ENCODE measurements around the gene CDC20B.

DNA sequence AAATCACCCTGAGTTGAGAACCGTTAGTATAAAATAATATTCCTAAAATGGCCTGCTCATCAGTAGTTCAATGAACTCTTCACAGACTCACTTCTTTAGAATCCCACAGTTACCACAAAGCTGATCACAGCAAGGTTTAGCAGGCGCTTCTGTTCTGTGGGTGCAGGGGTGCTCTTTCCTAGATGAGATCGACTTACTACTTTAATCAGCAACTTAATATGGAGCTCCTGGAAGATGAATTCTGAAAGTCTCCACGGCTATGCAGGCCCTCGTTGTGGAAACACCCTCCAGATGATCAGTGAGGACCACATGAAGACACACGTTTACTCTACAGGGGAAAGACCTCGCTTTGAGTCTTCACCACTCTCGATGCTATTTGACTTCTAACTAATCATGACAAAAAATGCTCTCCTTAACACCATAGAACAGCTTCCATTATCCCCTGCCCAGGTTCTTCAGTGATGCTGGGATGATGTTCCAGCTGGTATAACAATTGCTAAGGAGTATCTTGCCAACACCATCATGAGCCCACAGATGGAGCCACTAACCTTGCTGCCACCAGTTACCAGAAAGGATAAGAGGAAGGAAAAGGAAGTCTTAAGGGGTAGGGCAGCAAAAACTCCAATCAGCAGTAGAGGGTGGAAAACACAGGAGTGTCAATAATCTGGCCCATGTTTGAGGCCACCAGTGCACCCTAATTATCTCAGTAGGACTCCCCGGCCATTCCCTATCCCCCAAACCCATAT lies 30.9 kb downstream of the CDC20B start:
- TF ChIP-seq, protein P1, sequence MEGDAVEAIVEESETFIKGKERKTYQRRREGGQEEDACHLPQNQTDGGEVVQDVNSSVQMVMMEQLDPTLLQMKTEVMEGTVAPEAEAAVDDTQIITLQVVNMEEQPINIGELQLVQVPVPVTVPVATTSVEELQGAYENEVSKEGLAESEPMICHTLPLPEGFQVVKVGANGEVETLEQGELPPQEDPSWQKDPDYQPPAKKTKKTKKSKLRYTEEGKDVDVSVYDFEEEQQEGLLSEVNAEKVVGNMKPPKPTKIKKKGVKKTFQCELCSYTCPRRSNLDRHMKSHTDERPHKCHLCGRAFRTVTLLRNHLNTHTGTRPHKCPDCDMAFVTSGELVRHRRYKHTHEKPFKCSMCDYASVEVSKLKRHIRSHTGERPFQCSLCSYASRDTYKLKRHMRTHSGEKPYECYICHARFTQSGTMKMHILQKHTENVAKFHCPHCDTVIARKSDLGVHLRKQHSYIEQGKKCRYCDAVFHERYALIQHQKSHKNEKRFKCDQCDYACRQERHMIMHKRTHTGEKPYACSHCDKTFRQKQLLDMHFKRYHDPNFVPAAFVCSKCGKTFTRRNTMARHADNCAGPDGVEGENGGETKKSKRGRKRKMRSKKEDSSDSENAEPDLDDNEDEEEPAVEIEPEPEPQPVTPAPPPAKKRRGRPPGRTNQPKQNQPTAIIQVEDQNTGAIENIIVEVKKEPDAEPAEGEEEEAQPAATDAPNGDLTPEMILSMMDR (IDR thresholded peaks at IDR 0.05; ENCODE audit: low read length): no peak
- no peak for TF ChIP-seq EZH2 (IDR thresholded peaks at IDR 0.05; ENCODE audit: borderline replicate concordance, low read length)

Measured in OCI-LY1 (cell line).